GM12874 (cell line): ENCODE measurements around the gene KCNQ4.

Experiments
- CTCF ChIP-seq: IDR thresholded peaks from 2 replicates; pipeline ENCODE4 v1.5.1; 2011; ENCODE audit warnings: low read depth, mild to moderate bottlenecking, control low read depth, low read length, moderate library complexity; ENCODE audit not compliant: insufficient read depth

The KCNQ4 gene

GRCh38 chr1:40801742-40802077 is 18.1 kb downstream of the KCNQ4 start:
- no peak for TF ChIP-seq CTCF

GRCh38 chr1:40802078-40802741 is 18.6 kb downstream of the KCNQ4 start:
- TF ChIP-seq CTCF: no peak

GRCh38 chr1:40802742-40803113 is 19.1 kb downstream of the KCNQ4 start:
- TF ChIP-seq CTCF: no peak

GRCh38 chr1:40803447-40803846 is 19.9 kb downstream of the KCNQ4 start:
- no peak for TF ChIP-seq CTCF

- TF ChIP-seq CTCF: no peak
Measured at GRCh38 chr1:40803902-40804301, 20.3 kb downstream of the KCNQ4 start.

- no peak for TF ChIP-seq CTCF
Measured at GRCh38 chr1:40806240-40806639, 22.7 kb downstream of the KCNQ4 start.

GRCh38 chr1:40806731-40807695 is 23.4 kb downstream of the KCNQ4 start:
- no peak for TF ChIP-seq CTCF
